Stimulated activated CD8-positive, alpha-beta memory T cell treated with anti-CD3 and anti-CD28 coated beads, Interleukin-2, amount 100 ng/mL, for 48 hours (primary cell): Measurements from ENCODE around the gene BCAP29.

Experiments used
- DNase-seq, 2 donors: peaks; one replicate each; pipeline ENCODE4 v3.0.0-alpha.2; 2020; ENCODE audit warnings: low read depth in 2 of 2

BCAP29 gene

DNA sequence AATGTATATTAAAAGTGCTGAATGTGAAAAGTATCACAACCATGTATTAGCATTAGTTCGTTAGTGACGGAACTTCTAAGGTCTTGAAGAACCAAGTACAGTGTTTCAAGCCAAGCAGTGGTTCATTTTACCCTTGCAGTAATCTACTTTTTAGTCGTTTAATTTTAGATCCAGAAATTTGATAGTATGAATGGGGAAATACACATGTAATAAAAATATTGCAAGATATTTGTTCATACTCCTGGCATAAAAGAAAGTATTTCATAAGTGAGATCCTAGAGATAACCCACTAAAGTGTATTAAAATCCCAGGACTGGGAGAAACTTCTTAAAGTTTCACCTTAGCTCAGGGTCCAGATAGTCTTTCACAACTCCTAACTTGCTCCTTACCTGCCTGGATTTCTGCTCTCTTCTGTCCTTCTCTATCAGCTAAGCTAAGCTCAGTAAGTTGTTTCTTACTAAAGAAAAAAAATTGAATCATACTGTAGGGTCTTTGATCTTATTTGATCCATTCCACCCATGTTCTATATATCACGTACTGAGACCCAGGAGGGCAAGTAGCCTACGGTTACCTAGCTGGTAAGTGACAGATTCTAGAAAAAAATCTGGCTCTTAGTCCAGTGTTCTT lies 1.5 kb downstream of the BCAP29 start:
- DNase-seq: no peak

- DNase-seq: no peak
Observed at GRCh38 chr7:107582875-107583274, 2.8 kb downstream of the BCAP29 start.

GRCh38 chr7:107584716-107585115 lies 4.7 kb downstream of the BCAP29 start:
- DNase-seq: no peak

GRCh38 chr7:107588529-107589130 lies 8.6 kb downstream of the BCAP29 start:
- DNase-seq: no peak

GRCh38 chr7:107591421-107591820 lies 11.4 kb downstream of the BCAP29 start:
- no peak for DNase-seq

DNA sequence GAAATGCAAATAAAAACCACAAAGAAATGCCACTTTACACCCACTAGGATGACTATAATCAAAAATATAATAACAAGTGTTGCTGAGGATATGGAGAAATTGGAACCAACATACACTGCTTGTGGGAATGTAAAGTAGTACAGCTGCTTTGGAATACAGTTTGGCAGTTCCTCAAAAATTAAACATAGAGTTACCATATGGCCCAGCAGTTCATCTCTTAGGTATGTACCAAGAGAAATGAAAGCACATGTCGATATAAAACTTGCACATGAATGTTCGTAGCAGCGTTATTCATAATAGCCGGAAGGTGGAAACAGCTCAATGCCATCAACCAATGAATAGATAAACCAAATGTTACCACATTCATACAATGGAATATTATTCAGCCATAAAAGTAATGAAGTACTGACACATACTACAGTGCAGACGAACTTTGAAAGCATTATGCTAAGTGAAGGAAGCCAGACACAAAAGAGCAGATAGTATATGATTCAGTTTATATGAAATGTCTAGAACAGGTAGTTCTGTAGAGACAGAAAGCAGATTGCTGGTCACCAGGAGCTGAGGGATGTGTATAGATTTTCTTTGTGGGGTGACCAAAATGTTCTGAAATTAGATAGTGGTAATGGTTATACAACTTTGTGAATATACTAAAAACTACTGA lies 12.4 kb downstream of the BCAP29 start:
- DNase-seq: no peak

GRCh38 chr7:107593025-107593410 lies 13.0 kb downstream of the BCAP29 start:
- no peak for DNase-seq

- DNase-seq: no peak
Observed at GRCh38 chr7:107594961-107595737, 15.1 kb downstream of the BCAP29 start.

DNA sequence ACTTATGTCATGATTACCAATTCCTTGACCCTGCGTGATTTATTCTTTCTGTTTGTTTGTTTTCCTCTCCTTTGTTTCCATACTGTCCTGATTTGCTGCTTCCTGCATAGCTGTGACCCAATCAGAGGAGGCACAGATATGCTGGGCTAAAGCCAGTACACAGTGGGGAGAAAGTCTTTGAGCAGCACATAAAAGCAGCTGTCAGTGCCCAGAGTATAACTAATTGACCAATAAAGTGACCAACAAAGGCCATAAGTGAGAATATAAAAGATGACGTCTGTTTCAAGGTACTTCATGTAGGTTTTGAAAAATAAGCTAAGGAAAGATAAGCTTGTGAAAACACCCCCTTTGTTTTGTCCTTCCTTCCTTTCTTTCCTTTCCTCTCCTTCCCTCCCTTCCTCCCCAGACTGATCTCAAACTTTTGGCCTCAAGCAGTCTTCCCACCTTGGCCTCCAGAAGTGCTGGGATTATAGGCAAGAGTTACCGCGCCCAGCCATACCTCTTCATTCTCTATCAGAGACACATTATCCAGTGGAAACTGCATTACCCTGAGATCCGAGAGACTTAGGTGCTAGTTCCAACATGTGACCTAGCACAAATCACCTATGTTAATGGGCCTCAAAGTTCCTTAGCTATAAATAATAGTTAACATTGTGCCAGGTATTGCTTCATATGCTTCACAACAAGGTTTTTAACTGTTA lies 17.0 kb downstream of the BCAP29 start:
- DNase-seq: no peak

GRCh38 chr7:107597582-107597916 lies 17.5 kb downstream of the BCAP29 start:
- no peak for DNase-seq

GRCh38 chr7:107597953-107598352 lies 17.9 kb downstream of the BCAP29 start:
- DNase-seq: no peak

GRCh38 chr7:107599262-107599661 lies 19.2 kb downstream of the BCAP29 start:
- DNase-seq: no peak

GRCh38 chr7:107600816-107601215 lies 20.8 kb downstream of the BCAP29 start:
- no peak for DNase-seq

DNA sequence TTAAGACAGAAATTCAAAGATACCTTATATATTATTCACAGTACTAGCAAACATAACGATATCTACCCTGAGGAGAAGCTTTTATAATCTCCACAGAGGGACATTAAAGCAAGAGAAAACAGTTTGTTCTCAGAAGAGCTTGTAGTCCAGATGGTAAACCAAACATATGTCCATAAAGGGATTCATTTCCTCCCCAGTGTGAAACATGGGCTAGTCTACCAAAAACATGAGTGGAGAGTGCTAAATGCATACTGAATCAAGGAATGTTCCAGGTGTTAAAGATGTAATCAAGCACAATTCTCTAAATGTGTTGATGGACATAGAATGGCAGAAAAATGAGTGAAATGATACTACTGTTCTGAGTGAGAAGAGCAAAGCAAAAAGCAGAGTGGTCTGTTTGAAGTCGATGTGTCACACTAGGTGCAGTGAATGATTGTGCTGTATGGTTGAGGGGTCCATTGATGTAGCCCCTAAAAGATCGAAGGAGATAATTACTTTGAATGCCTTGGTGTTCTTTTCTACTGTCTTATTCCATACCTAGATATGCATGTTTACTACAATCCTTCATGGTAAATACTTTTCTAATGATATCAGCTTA lies 25.3 kb downstream of the BCAP29 start:
- no peak for DNase-seq

DNA sequence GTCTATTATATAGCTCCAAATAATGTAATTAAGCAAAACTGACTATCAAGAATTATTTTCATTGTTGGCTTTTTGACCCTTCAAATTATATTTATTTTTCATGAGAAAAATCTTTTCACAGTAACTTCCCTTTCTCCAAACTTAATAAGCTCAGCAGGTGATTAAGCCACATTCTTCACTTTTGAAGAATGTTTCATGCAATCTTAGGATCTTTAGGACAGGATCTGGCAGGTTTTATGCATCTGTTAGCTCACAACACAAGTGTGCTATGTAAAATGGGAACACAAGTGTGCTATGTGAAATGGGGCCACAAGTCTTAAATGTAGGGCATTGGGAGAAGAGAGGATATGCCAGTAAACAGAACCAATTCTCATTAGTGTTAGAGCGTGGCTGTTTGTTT lies 26.3 kb downstream of the BCAP29 start:
- no peak for DNase-seq

DNA sequence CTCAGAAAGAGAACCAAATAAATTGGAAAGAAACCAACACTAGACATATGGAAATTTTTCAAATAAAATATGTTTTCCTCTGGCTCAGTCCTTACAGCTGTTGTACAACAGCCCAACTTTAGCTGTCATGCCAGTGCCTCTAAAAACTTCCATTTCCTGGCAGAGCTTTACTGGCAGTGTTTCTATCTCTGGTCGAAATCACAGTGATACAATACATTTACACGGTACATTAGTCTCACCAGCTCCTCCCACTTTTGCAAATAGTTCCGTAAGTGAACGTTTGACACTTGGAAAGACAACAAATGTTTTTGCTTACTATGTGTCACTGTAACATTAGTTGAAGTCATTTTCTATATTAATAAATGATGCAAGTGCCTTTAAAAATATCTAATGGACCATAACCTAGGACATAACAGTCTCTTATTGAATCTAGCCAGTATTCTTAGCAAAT lies 29.8 kb downstream of the BCAP29 start:
- DNase-seq: no peak

DNA sequence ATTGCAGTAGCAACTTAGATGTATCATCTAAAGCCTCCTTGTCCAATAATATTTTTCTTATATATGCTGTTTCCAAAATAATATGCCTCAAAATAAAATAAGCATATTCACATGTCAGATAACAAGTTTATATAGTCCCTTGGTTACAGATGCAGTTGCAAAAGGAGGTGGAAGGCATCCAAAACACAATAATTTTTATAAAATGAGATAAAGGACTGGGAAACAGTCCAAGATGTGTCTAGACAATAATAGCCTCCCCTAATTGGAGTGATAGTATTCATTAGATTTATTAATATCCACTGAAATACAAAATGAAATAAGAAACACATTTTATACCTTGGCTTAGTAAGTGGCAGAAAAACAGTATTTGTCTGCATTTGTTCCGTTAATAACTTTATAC lies 30.3 kb downstream of the BCAP29 start:
- DNase-seq: no peak

DNA sequence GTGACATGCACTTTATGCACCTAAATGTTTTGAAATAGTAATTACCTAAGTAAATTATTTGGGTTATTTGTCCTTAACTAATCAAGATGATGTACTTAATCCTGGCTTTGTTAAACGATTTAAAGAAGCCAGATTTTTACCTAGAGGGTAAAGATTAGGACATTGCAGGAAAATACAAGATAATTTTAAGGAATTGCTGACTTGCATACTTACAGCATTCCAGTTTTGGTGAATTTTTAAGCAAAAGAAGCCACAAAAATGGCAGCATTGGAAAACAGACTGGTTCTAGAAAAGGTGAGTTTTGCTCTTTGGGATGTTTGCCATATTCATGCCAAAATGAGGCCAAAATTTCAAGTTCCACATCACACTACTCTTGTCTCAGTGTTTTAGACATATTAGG lies 33.4 kb downstream of the BCAP29 start:
- DNase-seq: no peak

DNA sequence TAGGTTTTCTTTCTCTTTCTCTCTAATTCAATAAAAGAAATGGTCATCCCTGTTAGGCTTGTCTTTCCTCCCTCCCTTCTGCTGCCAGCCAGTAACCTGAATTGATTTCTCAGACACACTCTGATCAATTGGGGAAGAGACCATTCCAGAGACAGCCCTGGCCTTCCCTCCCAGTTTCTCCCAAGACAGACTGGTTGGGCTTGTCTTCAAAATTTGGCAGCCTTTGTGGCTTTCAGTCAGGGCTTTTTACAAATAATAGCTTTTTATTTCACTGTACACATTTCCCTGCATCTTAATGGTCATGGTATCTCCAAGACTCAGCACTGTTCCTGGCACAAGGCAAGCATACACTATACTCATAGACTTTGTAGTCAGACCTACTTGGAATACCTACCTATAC lies 33.9 kb downstream of the BCAP29 start:
- DNase-seq: no peak

GRCh38 chr7:107614425-107614824 lies 34.4 kb downstream of the BCAP29 start:
- no peak for DNase-seq

DNA sequence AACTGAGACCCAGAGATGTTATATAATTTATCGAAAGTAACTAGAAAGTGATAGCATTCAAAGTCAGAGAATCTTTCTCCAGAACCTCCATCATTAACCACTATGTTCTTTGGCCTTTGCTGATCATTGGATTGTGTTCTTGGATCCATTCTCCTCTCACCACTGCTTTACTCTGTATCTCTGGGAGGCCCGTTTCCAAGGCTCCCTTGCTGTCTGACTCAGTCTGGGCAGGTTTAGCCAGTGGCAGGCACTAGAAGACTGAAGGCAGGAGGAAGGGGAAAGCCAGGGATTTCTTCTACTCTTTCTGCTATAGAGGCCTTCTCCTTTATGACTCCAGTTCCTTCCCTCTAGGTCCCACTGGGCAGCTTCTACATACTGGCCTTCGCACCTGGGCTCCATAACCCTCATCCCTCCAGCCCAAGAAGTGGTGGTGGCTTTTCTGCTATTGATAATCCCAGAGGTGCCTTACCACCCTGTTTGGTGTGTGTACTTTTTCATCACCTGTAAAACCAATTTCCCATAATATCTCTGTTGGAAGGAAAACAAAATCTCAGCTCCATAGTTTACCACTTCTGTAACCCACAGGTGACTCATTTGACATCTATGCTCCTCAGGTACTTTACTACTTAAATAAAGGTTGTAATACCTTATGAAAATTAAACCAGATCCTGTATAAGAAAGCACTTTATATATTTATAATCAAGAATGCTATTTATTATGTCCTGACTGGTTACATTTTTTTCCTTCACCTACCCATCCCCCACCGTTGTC lies 36.0 kb downstream of the BCAP29 start:
- no peak for DNase-seq
